Left lung (tissue), 10 donors: Measurements from ENCODE around the gene MAP1LC3B2. TPM values are rescaled to one million over a fixed set of nuclear protein-coding genes. Genes with fewer than 3 reads are reported as not detected.
A peak's percentile ranks its signal among the peaks of the same experiment; 100 is the strongest.

Experiments used
- ATAC-seq: fragments of 200-7000 bp; cut with Tn5 transposase; one replicate; pipeline ENCODE4 v1.9.1; 2020; ENCODE audit warnings: moderate library complexity
- DNase-seq, 4 donors: peaks; one replicate each; pipeline ENCODE4 v3.0.0-alpha.2; 2013 to 2020
- H3K27ac ChIP-seq, 2 donors: fragments of 200-600 bp; sonication (generic) in 1 of 2; one replicate each; pipeline versions ENCODE4 v1.5.0 to v1.8.0; 2020 to 2021
- H3K27me3 ChIP-seq, 2 donors: fragments of 200-600 bp; sonication (generic) in 1 of 2; one replicate each; pipeline versions ENCODE4 v1.5.0 to v1.8.0; 2020 to 2021
- H3K36me3 ChIP-seq, 2 donors: fragments of 200-600 bp; sonication (generic) in 1 of 2; one replicate each; pipeline versions ENCODE4 v1.5.0 to v1.8.0; 2020 to 2021
- H3K4me1 ChIP-seq, 2 donors: fragments of 200-600 bp; one replicate each; pipeline ENCODE4 v1.8.0; 2021
- H3K4me3 ChIP-seq, 2 donors: fragments of 200-600 bp; sonication (generic) in 1 of 2; one replicate each; pipeline versions ENCODE4 v1.5.0 to v1.8.0; 2020 to 2021; ENCODE audit warnings: mild to moderate bottlenecking in 1 of 2
- H3K9me3 ChIP-seq, 2 donors: fragments of 200-600 bp; sonication (generic) in 1 of 2; one replicate each; pipeline versions ENCODE4 v1.5.0 to v1.8.0; 2020 to 2021
- intact Hi-C, 2 donors: fragments of 100-400 bp; cut with DNase I; formaldehyde crosslinking; loops; one replicate each; pipeline versions ENCODE4 v1.11.2 to v1.14.2; 2022
- polyA plus RNA-seq, 6 donors: library from polyadenylated mRNA; unstranded; fragments of 120-200 nt; gene quantifications; one replicate each; pipeline ENCODE4 v1.2.1, GENCODE V29; 2013; ENCODE audit not compliant: insufficient read length in 6 of 6
- total RNA-seq, 2 donors: library from RNA; stranded (reverse); fragmentation: NEBNext Ultra II Directional; extraction: Animal tissue kit (Norgen Biotek cat#: 25700); gene quantifications; one replicate each; pipeline ENCODE4 v1.2.1, GENCODE V29; 2021
- TF ChIP-seq, protein P1 (sequence below), 2 donors: fragments of 200-600 bp; sonication (generic) in 1 of 2; IDR thresholded peaks; one replicate each; pipeline versions ENCODE4 v1.5.0 to v1.8.0; 2021; ENCODE audit warnings: antibody characterized with exemption in 2 of 2
- donor health status: DM: no; HTN: yes; CAD: no.
- donor health status: DM: no; HTN: no; CAD: no.

The MAP1LC3B2 gene
- total and polyA plus RNA-seq, 8 donors, result 1.5 to 10.5 (median 5.5) TPM; not detected in 1

DNA sequence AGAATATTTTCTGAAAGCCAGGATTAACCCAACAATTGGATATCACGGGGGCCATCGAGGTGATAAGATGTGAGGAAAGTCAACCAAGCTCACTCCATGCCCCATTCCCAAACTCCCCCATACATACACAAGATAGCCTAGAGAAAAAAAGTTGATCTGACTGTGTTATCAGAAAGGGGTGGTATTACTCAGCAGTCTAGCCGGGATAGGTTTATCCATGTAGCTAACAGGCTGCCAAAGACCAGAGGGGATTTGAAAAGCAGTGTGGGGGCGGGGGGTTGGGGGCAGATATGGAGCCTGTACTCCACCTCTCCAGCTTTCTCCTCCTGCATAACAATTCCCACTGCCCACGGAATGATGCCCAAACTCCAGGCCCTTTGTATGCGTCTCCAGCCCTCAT is 13.2 kb upstream of the MAP1LC3B2 start:
- ATAC-seq, result no peak
- Histone ChIP-seq H3K27me3 (no peaks in the 10 kb centered on the region), H3K27ac (no peak overlapping the region), H3K36me3 (no peaks in the 10 kb centered on the region), H3K4me1 (peaks cover 9 to 24% of the 10 kb centered on the region in 2 donors), H3K9me3 (no peaks in the 10 kb centered on the region), H3K4me3 (no peak overlapping the region)
- TF ChIP-seq, protein P1, sequence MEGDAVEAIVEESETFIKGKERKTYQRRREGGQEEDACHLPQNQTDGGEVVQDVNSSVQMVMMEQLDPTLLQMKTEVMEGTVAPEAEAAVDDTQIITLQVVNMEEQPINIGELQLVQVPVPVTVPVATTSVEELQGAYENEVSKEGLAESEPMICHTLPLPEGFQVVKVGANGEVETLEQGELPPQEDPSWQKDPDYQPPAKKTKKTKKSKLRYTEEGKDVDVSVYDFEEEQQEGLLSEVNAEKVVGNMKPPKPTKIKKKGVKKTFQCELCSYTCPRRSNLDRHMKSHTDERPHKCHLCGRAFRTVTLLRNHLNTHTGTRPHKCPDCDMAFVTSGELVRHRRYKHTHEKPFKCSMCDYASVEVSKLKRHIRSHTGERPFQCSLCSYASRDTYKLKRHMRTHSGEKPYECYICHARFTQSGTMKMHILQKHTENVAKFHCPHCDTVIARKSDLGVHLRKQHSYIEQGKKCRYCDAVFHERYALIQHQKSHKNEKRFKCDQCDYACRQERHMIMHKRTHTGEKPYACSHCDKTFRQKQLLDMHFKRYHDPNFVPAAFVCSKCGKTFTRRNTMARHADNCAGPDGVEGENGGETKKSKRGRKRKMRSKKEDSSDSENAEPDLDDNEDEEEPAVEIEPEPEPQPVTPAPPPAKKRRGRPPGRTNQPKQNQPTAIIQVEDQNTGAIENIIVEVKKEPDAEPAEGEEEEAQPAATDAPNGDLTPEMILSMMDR (IDR thresholded peaks at IDR 0.05), result no peak
- intact Hi-C loops, result no loop called here
- DNase-seq, result no peak

DNA sequence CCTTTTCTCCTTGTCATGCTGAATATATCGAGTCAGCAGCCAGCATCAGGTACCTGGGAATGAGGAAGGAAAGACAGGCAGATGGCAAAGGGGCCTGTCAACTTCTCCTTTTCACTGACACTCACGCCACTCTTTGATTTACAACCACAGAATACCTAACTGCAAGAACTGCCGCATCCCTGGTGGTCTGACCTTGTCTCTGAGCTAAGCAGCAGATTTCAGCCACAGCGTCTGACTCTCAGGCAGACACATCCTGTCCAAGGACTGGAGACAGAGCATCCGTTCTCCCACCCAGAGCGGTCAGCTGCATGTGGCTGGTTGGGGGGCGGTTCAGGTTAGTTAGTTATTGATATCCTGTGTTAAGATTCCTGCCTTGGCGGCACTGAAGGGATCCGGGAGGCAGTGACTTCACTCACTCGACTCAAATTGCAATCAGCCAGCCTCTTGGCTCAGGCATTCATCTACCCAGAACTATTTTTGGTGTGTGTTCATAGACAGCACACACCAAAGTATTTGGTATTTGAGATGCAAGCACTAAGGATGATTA is 11.2 kb upstream of the MAP1LC3B2 start:
- Histone ChIP-seq H3K4me3 (no peak overlapping the region), H3K36me3 (no peaks in the 10 kb centered on the region), H3K4me1 (peaks cover 9 to 39% of the 10 kb centered on the region in 2 donors), H3K9me3 (no peaks in the 10 kb centered on the region), H3K27ac (peak overlapping the region in 1 of 2 donors; percentile 56), H3K27me3 (no peaks in the 10 kb centered on the region)
- DNase-seq (peak in 1 of 4 donors; percentile 36), ATAC-seq (no peak)
- intact Hi-C loops, result no loop called here
- TF ChIP-seq, protein P1 (IDR thresholded peaks at IDR 0.05), result no peak

DNA sequence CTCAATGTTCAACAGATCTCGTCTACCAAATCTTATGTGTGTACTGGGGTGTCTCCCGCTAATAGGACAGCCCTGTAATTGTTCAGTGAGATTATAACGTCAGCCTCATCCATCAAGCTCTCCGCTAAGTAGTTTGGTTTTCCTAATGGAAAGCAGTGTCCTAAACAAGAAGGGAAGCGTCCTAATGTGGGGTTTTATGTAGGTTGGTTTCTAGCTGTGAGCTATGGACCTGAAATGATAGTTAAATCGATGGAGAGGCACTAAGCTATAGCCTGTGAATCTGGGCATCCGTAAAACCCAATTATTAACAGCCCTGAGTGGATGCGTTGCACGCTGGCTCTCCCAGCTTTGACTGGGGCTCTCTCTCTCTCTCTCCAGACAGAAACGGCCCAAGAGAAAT is 9.2 kb upstream of the MAP1LC3B2 start:
- H3K27me3 ChIP-seq, result no peaks in the 10 kb centered on the region
- intact Hi-C loops, result no loop called here
- ATAC-seq, result no peak
- peaks cover 4 to 34% of the 10 kb centered on the region in 2 donors for H3K4me1 ChIP-seq
- no peak overlapping the region for H3K27ac ChIP-seq
- H3K9me3 ChIP-seq, result no peaks in the 10 kb centered on the region
- H3K36me3 ChIP-seq, result no peaks in the 10 kb centered on the region
- no peak overlapping the region for H3K4me3 ChIP-seq
- DNase-seq, result no peak
- TF ChIP-seq, protein P1 (IDR thresholded peaks at IDR 0.05), result no peak

DNA sequence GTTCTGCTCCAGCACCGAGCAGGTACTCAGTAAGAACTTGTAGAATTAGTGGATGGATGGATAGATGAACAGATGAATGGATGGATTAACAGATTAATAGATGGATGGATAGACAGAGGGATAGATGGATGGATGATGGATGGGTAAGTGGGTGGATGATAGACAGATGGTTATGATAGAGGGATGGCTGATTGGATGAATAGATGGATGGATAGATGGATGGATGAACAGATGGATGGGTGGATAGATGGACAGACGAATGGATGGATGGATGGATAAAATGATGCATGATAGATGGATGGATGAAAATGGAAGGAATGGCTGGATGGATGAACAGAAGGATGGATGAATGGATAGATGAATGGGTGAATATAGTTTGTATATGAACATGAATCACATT is 8.0 kb upstream of the MAP1LC3B2 start:
- no peak overlapping the region for H3K27ac ChIP-seq
- intact Hi-C loops, result no loop called here
- H3K4me1 ChIP-seq, result peaks cover 4 to 34% of the 10 kb centered on the region in 2 donors
- H3K27me3 ChIP-seq, result no peaks in the 10 kb centered on the region
- no peaks in the 10 kb centered on the region for H3K36me3 ChIP-seq
- TF ChIP-seq, protein P1 (IDR thresholded peaks at IDR 0.05), result no peak
- H3K4me3 ChIP-seq, result no peak overlapping the region
- no peaks in the 10 kb centered on the region for H3K9me3 ChIP-seq
- ATAC-seq (no peak), DNase-seq (no peak)

DNA sequence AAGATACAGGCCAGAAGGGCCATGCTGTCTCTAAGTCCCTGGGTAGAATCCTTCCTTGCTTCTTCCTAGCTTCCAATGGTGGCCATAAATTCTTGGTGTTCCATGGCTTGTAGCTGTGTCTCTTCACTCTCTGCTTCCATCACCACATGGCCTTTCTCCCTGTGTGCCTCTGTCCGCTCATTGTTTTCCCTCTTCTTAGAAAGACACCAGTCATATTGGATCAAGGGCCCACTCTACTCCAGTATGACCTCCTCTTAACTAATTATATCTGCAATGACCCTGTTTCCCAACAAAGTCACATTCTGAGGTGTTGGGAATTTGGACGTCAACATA is 7.6 kb upstream of the MAP1LC3B2 start:
- TF ChIP-seq, protein P1 (IDR thresholded peaks at IDR 0.05), result no peak
- Histone ChIP-seq H3K4me3 (no peak overlapping the region), H3K9me3 (no peaks in the 10 kb centered on the region), H3K27ac (peak overlapping the region in 1 of 2 donors; percentile 65), H3K27me3 (no peaks in the 10 kb centered on the region), H3K36me3 (no peaks in the 10 kb centered on the region), H3K4me1 (peaks cover 4 to 34% of the 10 kb centered on the region in 2 donors)
- intact Hi-C loops, result no loop called here
- no peak for ATAC-seq
- no peak for DNase-seq
